ENCODE measurements around the gene ASPSCR1. TPM values are rescaled to one million over a fixed set of nuclear protein-coding genes. Genes with fewer than 3 reads are reported as not detected.
A peak's percentile ranks its signal among the peaks of the same experiment; 100 is the strongest.

ASPSCR1 gene
- total and polyA plus RNA-seq, 12 donors, result 10.2 to 177 (median 27.6) TPM

DNA sequence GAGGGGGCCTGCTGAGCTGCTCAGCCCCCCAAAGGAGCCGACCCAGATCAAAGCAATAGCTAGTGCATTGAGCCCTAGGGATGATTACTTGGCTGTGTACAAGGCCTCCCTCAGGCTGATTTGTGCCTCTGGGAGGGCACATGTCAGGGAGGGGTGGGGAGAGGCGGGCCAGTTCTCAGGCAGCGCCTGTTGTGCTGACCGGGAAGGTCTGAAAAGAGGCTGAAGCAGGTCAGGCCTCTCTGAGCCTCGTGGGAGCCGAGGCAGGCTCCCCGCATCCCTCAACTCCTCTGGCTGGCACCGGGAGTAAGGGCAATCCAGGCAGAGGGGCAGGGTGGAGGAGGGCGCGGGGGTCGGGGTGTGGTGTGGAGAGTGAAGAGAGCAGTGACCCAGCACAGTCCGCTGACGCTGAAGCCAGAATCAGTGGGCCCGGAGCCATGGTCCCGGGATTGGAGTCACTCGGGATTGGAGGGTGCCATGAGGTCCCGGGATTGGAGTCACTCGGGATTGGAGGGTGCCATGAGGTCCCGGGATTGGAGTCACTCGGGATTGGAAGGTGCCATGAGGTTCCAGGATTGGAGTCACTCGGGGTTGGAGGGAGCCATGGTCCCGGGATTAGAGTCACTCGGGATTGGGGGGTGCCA is 57.1 kb downstream of the ASPSCR1 start:
- no peak for DNase-seq
- 82 to 90% (median 89%) methylated on average over 22 to 23 of the region's 23 CpGs for WGBS, 4 donors
- Histone ChIP-seq H3K36me3 (replicated peaks in 1 of 2) (no peaks in the 10 kb centered on the region), H3K9me3 (replicated peaks in 1 of 3) (no peaks in the 10 kb centered on the region), H3K27me3 (no peaks in the 10 kb centered on the region), H3K4me1 (replicated peaks in 1 of 2) (peaks cover 14 to 24% of the 10 kb centered on the region in 2 donors), H3K4me3 (no peak overlapping the region), H3K27ac (no peak overlapping the region)
- intact Hi-C loops (cut with DNase I), result loop anchor here in 1 of 2 donors (10.0 kb wide), 1 partner anchor 280 kb away; the partner anchor contains the start of gene CD7
- no peak for TF ChIP-seq POLR2A (IDR thresholded peaks at IDR 0.05)
- TF ChIP-seq, protein P1, sequence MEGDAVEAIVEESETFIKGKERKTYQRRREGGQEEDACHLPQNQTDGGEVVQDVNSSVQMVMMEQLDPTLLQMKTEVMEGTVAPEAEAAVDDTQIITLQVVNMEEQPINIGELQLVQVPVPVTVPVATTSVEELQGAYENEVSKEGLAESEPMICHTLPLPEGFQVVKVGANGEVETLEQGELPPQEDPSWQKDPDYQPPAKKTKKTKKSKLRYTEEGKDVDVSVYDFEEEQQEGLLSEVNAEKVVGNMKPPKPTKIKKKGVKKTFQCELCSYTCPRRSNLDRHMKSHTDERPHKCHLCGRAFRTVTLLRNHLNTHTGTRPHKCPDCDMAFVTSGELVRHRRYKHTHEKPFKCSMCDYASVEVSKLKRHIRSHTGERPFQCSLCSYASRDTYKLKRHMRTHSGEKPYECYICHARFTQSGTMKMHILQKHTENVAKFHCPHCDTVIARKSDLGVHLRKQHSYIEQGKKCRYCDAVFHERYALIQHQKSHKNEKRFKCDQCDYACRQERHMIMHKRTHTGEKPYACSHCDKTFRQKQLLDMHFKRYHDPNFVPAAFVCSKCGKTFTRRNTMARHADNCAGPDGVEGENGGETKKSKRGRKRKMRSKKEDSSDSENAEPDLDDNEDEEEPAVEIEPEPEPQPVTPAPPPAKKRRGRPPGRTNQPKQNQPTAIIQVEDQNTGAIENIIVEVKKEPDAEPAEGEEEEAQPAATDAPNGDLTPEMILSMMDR (IDR thresholded peaks at IDR 0.05), result no peak

DNA sequence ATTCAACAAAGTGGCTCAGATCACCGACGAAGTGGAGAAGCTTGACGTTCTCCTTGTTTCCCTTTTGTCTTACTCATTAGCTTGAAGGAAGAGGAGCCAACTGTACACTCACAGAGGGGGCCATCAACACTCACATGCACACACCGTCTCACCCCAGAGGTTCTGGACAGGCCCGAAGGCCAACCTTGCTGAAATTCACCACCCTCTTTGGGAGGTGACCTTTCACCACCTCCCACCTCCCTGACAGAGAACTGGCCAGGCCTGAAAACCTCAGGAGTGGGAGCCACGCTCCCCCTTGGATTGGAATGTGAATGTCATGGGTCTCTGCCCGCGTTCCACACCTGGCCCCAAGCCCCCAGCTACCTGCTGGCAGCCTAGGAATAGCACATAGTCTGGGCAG is 58.1 kb downstream of the ASPSCR1 start:
- 89 to 98% (median 95%) methylated on average over 5 to 8 of the region's 8 CpGs for WGBS, 4 donors
- DNase-seq, result no peak
- Histone ChIP-seq H3K36me3 (replicated peaks in 1 of 2) (no peaks in the 10 kb centered on the region), H3K9me3 (replicated peaks in 1 of 3) (no peaks in the 10 kb centered on the region), H3K4me1 (replicated peaks in 1 of 2) (peaks cover 14 to 19% of the 10 kb centered on the region in 2 donors), H3K27me3 (no peaks in the 10 kb centered on the region), H3K4me3 (no peak overlapping the region), H3K27ac (no peak overlapping the region)
- intact Hi-C loops (cut with DNase I), result loop anchor here in 1 of 2 donors (10.0 kb wide), 1 partner anchor 279 kb away; the partner anchor contains the start of gene CD7
- no peak for TF ChIP-seq POLR2A (IDR thresholded peaks at IDR 0.05)
- TF ChIP-seq, protein P1 (IDR thresholded peaks at IDR 0.05), result no peak

GRCh38 chr17:82035956-82036633 is 58.7 kb downstream of the ASPSCR1 start:
- Histone ChIP-seq H3K27ac (peak overlapping the region in 1 of 5 donors; percentile 99), H3K9me3 (replicated peaks in 1 of 3) (no peaks in the 10 kb centered on the region), H3K4me3 (peak overlapping the region in 1 of 4 donors; percentile 69), H3K27me3 (no peaks in the 10 kb centered on the region), H3K4me1 (replicated peaks in 1 of 2) (peaks cover 14 to 19% of the 10 kb centered on the region in 2 donors), H3K36me3 (replicated peaks in 1 of 2) (no peaks in the 10 kb centered on the region)
- WGBS, 4 donors, result 76 to 87% (median 81%) methylated on average over 5 to 20 of the region's 20 CpGs
- no peak for TF ChIP-seq POLR2A (IDR thresholded peaks at IDR 0.05)
- TF ChIP-seq, protein P1 (IDR thresholded peaks at IDR 0.05), result no peak
- intact Hi-C loops (cut with DNase I), result loop anchor here in 1 of 2 donors (10.0 kb wide), 1 partner anchor 279 kb away; the partner anchor contains the start of gene CD7
- DNase-seq, result peak in 3 of 7 donors; percentile 50 to 68 (median 65)

GRCh38 chr17:82036634-82037091 is 59.2 kb downstream of the ASPSCR1 start:
- 39 to 78% (median 42%) methylated on average over 9 to 23 of the region's 23 CpGs for WGBS, 4 donors
- Histone ChIP-seq H3K4me1 (replicated peaks in 1 of 2) (peaks cover 14 to 19% of the 10 kb centered on the region in 2 donors), H3K9me3 (replicated peaks in 1 of 3) (no peaks in the 10 kb centered on the region), H3K36me3 (replicated peaks in 1 of 2) (no peaks in the 10 kb centered on the region), H3K27ac (peak overlapping the region; percentile 90 to 99 (median 93)), H3K4me3 (peak overlapping the region in 3 of 4 donors; percentile 28 to 69 (median 55)), H3K27me3 (no peaks in the 10 kb centered on the region)
- TF ChIP-seq, protein P1 (IDR thresholded peaks at IDR 0.05), result no peak
- TF ChIP-seq POLR2A (IDR thresholded peaks at IDR 0.05), result no peak
- DNase-seq, result no peak
- intact Hi-C loops (cut with DNase I), result loop anchor here in 1 of 2 donors (10.0 kb wide), 1 partner anchor 278 kb away; the partner anchor contains the start of gene CD7
